ENCODE measurements around the gene SKA1. TPM values are rescaled to one million over a fixed set of nuclear protein-coding genes. Genes with fewer than 3 reads are reported as not detected.
"Not testable (repeated sequence)": the region's sequence is repeated elsewhere in the genome, so short reads cannot be mapped to it uniquely, and the experiment has no call there.

SKA1 gene
- total RNA-seq, 1 donor from 2014 or later, result not detected

- Histone ChIP-seq H3K27ac (no peak overlapping the region), H3K9me3 (no peaks in the 10 kb centered on the region), H3K27me3 (no peaks in the 10 kb centered on the region), H3K4me1 (no peaks in the 10 kb centered on the region), H3K36me3 (no peaks in the 10 kb centered on the region), H3K4me3 (no peak overlapping the region)
- TF ChIP-seq CTCF (IDR thresholded peaks at IDR 0.05), result no peak
- intact Hi-C loops (cut with DNase I), result no loop called here
- no peak for DNase-seq (ENCODE audit: low spot score in 2 of 2)
These were observed 24.7 kb downstream of the SKA1 start for GRCh38 chr18:50399582-50399981.

- H3K36me3 ChIP-seq; H3K27me3 ChIP-seq; H3K4me3 ChIP-seq; H3K9me3 ChIP-seq; H3K4me1 ChIP-seq; DNase-seq (ENCODE audit: low spot score in 2 of 2); H3K27ac ChIP-seq; intact Hi-C loops (cut with DNase I): not testable (repeated sequence)
These were observed 25.6 kb downstream of the SKA1 start for GRCh38 chr18:50400438-50400837.

GRCh38 chr18:50401295-50401694, 26.4 kb downstream of the SKA1 start:
- H3K36me3 ChIP-seq, result no peaks in the 10 kb centered on the region
- no peak overlapping the region for H3K27ac ChIP-seq

GRCh38 chr18:50401888-50402287, 27.0 kb downstream of the SKA1 start:
- Histone ChIP-seq H3K27me3 (no peaks in the 10 kb centered on the region), H3K27ac (no peak overlapping the region), H3K36me3 (no peaks in the 10 kb centered on the region), H3K4me3 (no peak overlapping the region), H3K9me3 (no peaks in the 10 kb centered on the region), H3K4me1 (no peaks in the 10 kb centered on the region)
- no peak for DNase-seq (ENCODE audit: low spot score in 2 of 2)
- intact Hi-C loops (cut with DNase I), result no loop called here
- no peak for TF ChIP-seq CTCF (IDR thresholded peaks at IDR 0.05)

More at GRCh38 chr18:50401295-50401694, 26.4 kb downstream of the SKA1 start:
- intact Hi-C loops (cut with DNase I), result no loop called here
- no peaks in the 10 kb centered on the region for H3K27me3 ChIP-seq
- H3K4me3 ChIP-seq, result no peak overlapping the region
- no peak for DNase-seq (ENCODE audit: low spot score in 2 of 2)
- H3K9me3 ChIP-seq, result no peaks in the 10 kb centered on the region
- TF ChIP-seq CTCF (IDR thresholded peaks at IDR 0.05), result no peak
- no peaks in the 10 kb centered on the region for H3K4me1 ChIP-seq

GRCh38 chr18:50404752-50405581, 30.1 kb downstream of the SKA1 start:
- not testable (repeated sequence) for H3K4me3 ChIP-seq, H3K27me3 ChIP-seq

GRCh38 chr18:50405582-50406271, 30.9 kb downstream of the SKA1 start:
- Histone ChIP-seq H3K9me3 (no peaks in the 10 kb centered on the region), H3K36me3 (no peaks in the 10 kb centered on the region), H3K4me3 (no peak overlapping the region), H3K4me1 (no peaks in the 10 kb centered on the region), H3K27me3 (no peaks in the 10 kb centered on the region), H3K27ac (no peak overlapping the region)
- no peak for DNase-seq (ENCODE audit: low spot score in 2 of 2)
- no peak for TF ChIP-seq CTCF (IDR thresholded peaks at IDR 0.05)
- intact Hi-C loops (cut with DNase I), result no loop called here

More at GRCh38 chr18:50404752-50405581, 30.1 kb downstream of the SKA1 start:
- H3K9me3 ChIP-seq; intact Hi-C loops (cut with DNase I); H3K36me3 ChIP-seq; H3K27ac ChIP-seq; DNase-seq (ENCODE audit: low spot score in 2 of 2); H3K4me1 ChIP-seq: not testable (repeated sequence)

Data from ascending aorta (tissue), 2 donors.